Smooth muscle cell (in vitro differentiated cells): ENCODE results near the gene SMNDC1. TPM values are rescaled to one million over a fixed set of nuclear protein-coding genes. Genes with fewer than 3 reads are reported as not detected.
A peak's percentile ranks its signal among the peaks of the same experiment; 100 is the strongest.

Source experiments
- DNase-seq: peaks from one replicate; lab custom pipeline; 2025; ENCODE audit not compliant: unreplicated experiment; lab: John Stamatoyannopoulos, UW
- H2AFZ ChIP-seq: fragments of 200-600 bp; sonication (generic); 2 replicates; pipeline ENCODE4 v1.6.0; 2016; ENCODE audit warnings: antibody characterized with exemption, low read depth, mild to moderate bottlenecking
- H3F3A ChIP-seq: fragments of 200-600 bp; sonication (generic); 2 replicates; pipeline ENCODE4 v1.6.0; 2017; ENCODE audit warnings: antibody characterized with exemption, low read depth
- H3K27ac ChIP-seq: fragments of 200-600 bp; sonication (generic); 2 replicates; pipeline ENCODE4 v1.5.1; 2016; ENCODE audit warnings: low read depth, mild to moderate bottlenecking
- H3K27me3 ChIP-seq: fragments of 200-600 bp; sonication (generic); 2 replicates; pipeline ENCODE4 v1.6.1; 2016; ENCODE audit warnings: low read depth, mild to moderate bottlenecking
- H3K36me3 ChIP-seq: fragments of 200-600 bp; sonication (generic); 2 replicates; pipeline ENCODE4 v1.5.1; 2016; ENCODE audit warnings: low read depth
- H3K4me1 ChIP-seq: fragments of 200-600 bp; sonication (generic); 2 replicates; pipeline ENCODE4 v1.5.1; 2016; ENCODE audit warnings: low read depth
- H3K4me2 ChIP-seq: fragments of 200-600 bp; sonication (generic); 2 replicates; pipeline ENCODE4 v1.6.0; 2016; ENCODE audit warnings: mild to moderate bottlenecking
- H3K4me3 ChIP-seq: fragments of 200-600 bp; sonication (generic); 2 replicates; pipeline ENCODE4 v1.5.1; 2016; ENCODE audit warnings: mild to moderate bottlenecking
- H3K79me2 ChIP-seq: fragments of 200-600 bp; sonication (generic); 2 replicates; pipeline ENCODE4 v1.6.0; 2016; ENCODE audit warnings: low read depth, mild to moderate bottlenecking
- H3K9ac ChIP-seq: fragments of 200-600 bp; sonication (generic); 2 replicates; pipeline ENCODE4 v1.6.0; 2016; ENCODE audit warnings: low read depth
- H3K9me3 ChIP-seq: fragments of 200-600 bp; sonication (generic); replicated peaks from 2 replicates; pipeline ENCODE4 v1.5.1; 2016; ENCODE audit warnings: low read depth
- H4K20me1 ChIP-seq: fragments of 200-600 bp; sonication (generic); 2 replicates; pipeline ENCODE4 v1.6.0; 2016; ENCODE audit warnings: low read depth
- CTCF ChIP-seq: fragments of 200-600 bp; sonication (generic); IDR thresholded peaks from 2 replicates; pipeline ENCODE4 v1.5.1; 2017; ENCODE audit warnings: borderline replicate concordance, mild to moderate bottlenecking, antibody characterized with exemption; ENCODE audit not compliant: insufficient read depth, poor library complexity, severe bottlenecking
- WGBS: methylation state at CpG from one replicate; pipeline ENCODE4 v1.1.7; 2016; ENCODE audit warnings: low lambda C conversion rate; 5-methylcytosine and 5-hydroxymethylcytosine counted together
- polyA plus RNA-seq: library from polyadenylated mRNA; unstranded; fragments of >200 nt; fragmentation: Nextera tagmentation; extraction: Ambion mirVana; gene quantifications from 2 replicates; pipeline ENCODE4 v1.2.1, GENCODE V29; 2016
- total RNA-seq: library from RNA; depleted of rRNA; stranded (reverse); fragments of >200 nt; gene quantifications from 2 replicates; pipeline ENCODE4 v1.2.3, GENCODE V29; 2014

Gene SMNDC1
- total and polyA plus RNA-seq, 2 experiments from 2014 or later: 17.7 to 22.2 TPM

- Histone ChIP-seq H3K27ac (peak overlapping the region; percentile 95), H3K4me2 (peak overlapping the region; percentile 84), H4K20me1 (no peaks in the 10 kb centered on the region), H3K27me3 (peaks cover under 1% of the 10 kb centered on the region), H3K36me3 (no peaks in the 10 kb centered on the region), H2AFZ (no peak overlapping the region), H3K79me2 (no peaks in the 10 kb centered on the region), H3K4me3 (peak overlapping the region; percentile 20), H3K9me3 (no peaks in the 10 kb centered on the region), H3F3A (peaks cover 9% of the 10 kb centered on the region), H3K9ac (peak overlapping the region; percentile 61), H3K4me1 (peaks cover 10% of the 10 kb centered on the region)
- TF ChIP-seq CTCF: no peak
- WGBS: 65% methylated on average over 2 of the region's 2 CpGs
- DNase-seq: no peak
Measured at GRCh38 chr10:110352930-110353243, 48.2 kb upstream of the SMNDC1 start.

DNA sequence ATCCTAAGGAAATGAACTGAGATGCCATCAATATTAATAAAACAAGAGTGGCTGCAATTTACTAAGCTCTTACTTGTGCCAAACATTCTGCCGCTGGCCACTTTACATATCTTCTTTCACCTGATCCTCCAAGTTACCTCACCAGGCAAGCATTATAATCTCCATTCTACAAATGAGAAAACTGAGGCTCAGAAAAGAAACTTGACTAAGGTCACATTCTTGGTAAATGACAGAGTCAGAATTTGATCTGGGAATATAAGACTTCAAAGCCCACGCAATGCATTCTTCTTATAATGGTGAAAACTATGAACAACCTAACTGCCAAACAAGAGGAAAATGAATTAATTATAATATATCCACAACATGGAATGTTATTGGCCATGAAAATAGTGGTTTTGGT lies 46.1 kb upstream of the SMNDC1 start:
- DNase-seq: no peak
- Histone ChIP-seq H2AFZ (no peak overlapping the region), H3K79me2 (no peaks in the 10 kb centered on the region), H3K27ac (no peak overlapping the region), H3K4me1 (peaks cover 4% of the 10 kb centered on the region), H3K9me3 (no peaks in the 10 kb centered on the region), H3K4me2 (no peak overlapping the region), H3K27me3 (peaks cover 5% of the 10 kb centered on the region), H3K9ac (no peak overlapping the region), H3F3A (peaks cover 4% of the 10 kb centered on the region), H3K4me3 (no peak overlapping the region), H4K20me1 (no peaks in the 10 kb centered on the region), H3K36me3 (no peaks in the 10 kb centered on the region)
- no peak for TF ChIP-seq CTCF
- 97% methylated on average over 2 of the region's 2 CpGs for WGBS

DNA sequence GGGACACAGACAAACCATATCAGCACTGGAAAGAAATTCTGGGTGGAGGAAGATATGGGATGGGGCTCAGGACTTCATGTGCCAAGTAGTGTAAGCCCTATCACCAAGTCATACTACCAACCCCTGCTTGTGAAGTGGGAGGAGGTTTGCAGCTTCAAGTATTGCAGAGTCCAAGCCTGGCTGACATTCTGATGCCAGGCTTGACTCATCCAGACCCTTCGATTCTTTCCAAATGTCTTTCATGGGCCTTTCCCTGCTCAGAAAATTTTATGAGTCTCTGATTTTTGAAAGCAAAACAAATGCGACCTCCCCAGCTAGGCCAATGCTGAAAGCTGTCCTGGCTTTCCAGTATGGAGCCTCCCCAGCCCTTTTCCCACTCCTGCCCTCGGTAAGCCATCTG lies 45.1 kb upstream of the SMNDC1 start:
- WGBS: 79% methylated on average over 3 of the region's 3 CpGs
- DNase-seq: no peak
- Histone ChIP-seq H2AFZ (no peak overlapping the region), H3K79me2 (no peaks in the 10 kb centered on the region), H3K27ac (no peak overlapping the region), H4K20me1 (no peaks in the 10 kb centered on the region), H3K36me3 (no peaks in the 10 kb centered on the region), H3K4me2 (no peak overlapping the region), H3K4me1 (peaks cover 4% of the 10 kb centered on the region), H3K9me3 (no peaks in the 10 kb centered on the region), H3K9ac (no peak overlapping the region), H3K27me3 (peaks cover 5% of the 10 kb centered on the region), H3K4me3 (no peak overlapping the region), H3F3A (peaks cover 3% of the 10 kb centered on the region)
- no peak for TF ChIP-seq CTCF

GRCh38 chr10:110349386-110349785 lies 44.7 kb upstream of the SMNDC1 start:
- DNase-seq: no peak
- no peaks in the 10 kb centered on the region for H3K79me2 ChIP-seq
- 91% methylated on average over 5 of the region's 5 CpGs for WGBS
- H3K36me3 ChIP-seq: no peaks in the 10 kb centered on the region
- no peak for TF ChIP-seq CTCF
- peaks cover 5% of the 10 kb centered on the region for H3K27me3 ChIP-seq
- H3K4me1 ChIP-seq: peaks cover 4% of the 10 kb centered on the region
- no peak overlapping the region for H2AFZ ChIP-seq
- no peaks in the 10 kb centered on the region for H3K9me3 ChIP-seq
- H3K27ac ChIP-seq: no peak overlapping the region
- H3K4me3 ChIP-seq: no peak overlapping the region
- H4K20me1 ChIP-seq: no peaks in the 10 kb centered on the region
- H3K9ac ChIP-seq: no peak overlapping the region
- no peak overlapping the region for H3K4me2 ChIP-seq
- peaks cover 3% of the 10 kb centered on the region for H3F3A ChIP-seq
